ENCODE results near the gene ACER3.
"Not testable (repeated sequence)": the region's sequence is repeated elsewhere in the genome, so short reads cannot be mapped to it uniquely, and the experiment has no call there.

Gene ACER3

DNA sequence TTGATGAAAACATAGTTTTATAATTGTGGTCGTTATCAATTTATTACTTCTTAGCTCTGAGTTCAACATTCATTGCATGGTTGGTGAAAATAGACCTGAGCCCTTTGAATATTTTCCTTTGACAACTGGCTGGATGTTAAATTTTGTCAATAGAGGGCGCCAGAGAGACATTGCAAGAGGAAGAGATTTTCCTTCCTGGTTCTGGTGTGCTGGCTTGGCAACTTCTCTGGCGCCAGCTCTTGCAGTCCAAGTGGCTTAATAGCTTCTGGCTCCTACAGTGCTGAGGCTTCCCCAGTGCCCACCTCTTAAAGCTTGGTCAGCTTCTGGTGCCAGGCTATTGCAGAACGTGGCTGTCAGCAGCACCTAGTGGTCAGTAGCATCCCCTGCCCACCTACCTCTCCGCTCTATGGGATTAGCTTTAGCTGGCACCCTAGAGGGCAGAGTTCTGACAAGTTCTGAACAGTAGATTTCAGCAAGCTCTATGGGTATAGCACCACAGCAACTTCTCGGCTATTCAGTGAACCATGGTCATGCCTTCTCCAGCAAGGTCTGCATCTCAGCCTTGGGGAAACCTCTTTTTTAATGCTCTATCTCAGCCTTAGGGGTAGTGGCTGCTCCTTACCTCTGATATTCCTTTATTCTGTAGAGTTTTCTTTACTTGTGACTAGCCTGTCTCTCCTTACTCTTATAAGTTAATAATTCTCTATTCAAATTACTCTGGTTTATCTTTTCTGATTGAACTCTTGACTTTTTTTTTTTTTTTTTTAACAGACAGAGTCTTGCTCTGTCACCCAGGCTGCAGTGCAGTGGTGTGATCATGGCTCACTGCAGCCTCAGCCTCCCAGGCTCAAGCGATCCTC, 59.4 kb downstream of the ACER3 start:
- peak; percentile 91 for DNase-seq (ENCODE audit: low spot score)

GRCh38 chr11:76927160-76927559, 66.4 kb downstream of the ACER3 start:
- no peak for DNase-seq (ENCODE audit: low spot score)

GRCh38 chr11:76935042-76935441, 74.3 kb downstream of the ACER3 start:
- DNase-seq (ENCODE audit: low spot score): no peak

GRCh38 chr11:76939219-76939631, 78.5 kb downstream of the ACER3 start:
- no peak for DNase-seq (ENCODE audit: low spot score)

GRCh38 chr11:76944225-76944624, 83.5 kb downstream of the ACER3 start:
- DNase-seq (ENCODE audit: low spot score): no peak

DNA sequence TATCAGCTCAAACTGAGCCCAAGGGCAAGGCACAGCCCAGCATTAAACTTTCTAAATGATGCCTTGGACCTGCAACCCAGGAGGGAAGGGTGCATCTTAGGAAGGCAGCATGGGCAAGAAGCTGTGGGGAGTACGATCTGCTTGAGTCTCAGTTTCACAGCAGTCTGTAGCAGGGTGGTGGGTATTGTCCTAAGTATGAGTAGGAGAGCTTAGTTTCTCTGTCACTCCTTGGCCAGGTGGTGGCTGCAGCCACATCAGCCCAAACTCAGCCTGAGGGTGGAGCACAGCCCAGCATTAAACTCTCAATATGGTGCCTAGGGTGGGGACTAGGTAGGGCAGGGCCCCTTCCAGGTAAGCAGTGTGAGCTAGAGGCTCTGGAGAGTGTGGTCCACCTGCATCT, 85.5 kb downstream of the ACER3 start:
- no peak for DNase-seq (ENCODE audit: low spot score)

- DNase-seq (ENCODE audit: low spot score): no peak
Measured at GRCh38 chr11:76947190-76947589, 86.5 kb downstream of the ACER3 start.

- DNase-seq (ENCODE audit: low spot score): no peak
Measured at GRCh38 chr11:76947800-76948199, 87.1 kb downstream of the ACER3 start.

- DNase-seq (ENCODE audit: low spot score): no peak
Measured at GRCh38 chr11:76955459-76956114, 94.9 kb downstream of the ACER3 start.

- no peak for DNase-seq (ENCODE audit: low spot score)
Measured at GRCh38 chr11:76962583-76963416, 102.1 kb downstream of the ACER3 start.

DNA sequence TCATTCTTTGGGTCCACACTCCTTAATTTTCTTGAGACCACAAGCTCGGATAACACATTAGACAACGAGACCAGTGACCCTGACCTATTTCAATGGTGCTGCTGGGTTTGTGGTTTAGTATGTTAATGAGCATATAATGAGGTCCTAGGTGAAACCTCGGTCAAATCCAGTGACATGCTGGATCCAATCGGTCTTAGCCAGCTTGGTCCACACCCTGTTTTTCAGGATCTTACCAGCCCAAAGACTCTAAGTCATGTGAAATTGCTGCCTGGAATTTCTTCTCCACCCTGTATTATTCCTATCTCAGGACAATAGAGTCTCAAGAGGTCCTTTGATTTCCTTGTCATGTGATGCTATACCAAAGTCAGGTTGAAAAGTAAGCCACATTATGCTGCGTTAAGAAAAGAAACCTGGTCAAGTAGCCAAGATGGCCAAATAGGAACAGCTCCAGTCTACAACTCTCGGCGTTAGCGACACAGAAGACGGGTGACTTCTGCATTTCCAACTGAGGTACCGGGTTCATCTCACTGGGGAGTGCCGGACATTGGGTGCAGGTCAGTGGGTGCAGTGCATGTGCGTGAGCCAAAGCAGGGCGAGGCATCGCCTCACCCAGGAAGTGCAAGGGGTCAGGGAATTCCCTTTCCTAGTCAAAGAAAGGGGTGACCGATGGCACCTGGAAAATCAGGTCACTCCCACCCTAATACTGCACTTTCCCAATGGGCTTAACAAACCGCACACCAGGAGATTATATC, 102.9 kb downstream of the ACER3 start:
- DNase-seq (ENCODE audit: low spot score): not testable (repeated sequence)

- DNase-seq (ENCODE audit: low spot score): no peak
Measured at GRCh38 chr11:76972051-76972450, 111.3 kb downstream of the ACER3 start.

DNA sequence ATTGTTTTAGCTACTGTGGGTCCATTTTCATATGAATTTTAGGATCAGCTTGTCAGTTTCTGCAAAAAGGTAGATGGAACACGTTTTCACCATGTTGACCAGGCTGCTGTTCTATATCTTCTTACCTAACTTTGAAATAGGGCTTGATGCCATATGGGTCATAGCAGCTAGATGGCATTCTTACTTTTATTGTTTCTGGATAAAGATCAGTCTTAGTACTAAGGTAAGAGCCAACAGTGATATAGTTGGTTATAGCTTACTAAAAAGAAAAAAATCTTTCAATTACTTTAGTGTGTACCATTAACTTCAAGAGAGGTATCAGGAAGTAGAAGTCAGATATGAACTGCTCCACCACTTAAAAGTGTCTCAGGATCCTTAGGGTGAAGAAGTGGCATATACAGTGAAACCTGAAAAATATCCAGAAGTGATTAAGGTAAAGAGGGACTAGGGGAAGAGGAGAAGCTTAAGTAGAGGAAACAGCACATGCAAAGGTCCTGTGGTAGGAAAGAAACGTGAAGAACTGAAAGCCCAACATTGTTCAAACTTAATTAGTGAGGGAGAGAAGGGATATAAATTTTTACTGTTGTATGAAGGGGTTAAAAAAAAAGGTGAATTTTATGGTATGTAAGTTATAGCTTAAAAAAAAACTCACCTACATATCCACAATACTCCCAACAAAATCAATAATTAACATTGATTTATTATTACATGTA, 113.6 kb downstream of the ACER3 start:
- DNase-seq (ENCODE audit: low spot score): no peak

- no peak for DNase-seq (ENCODE audit: low spot score)
Measured at GRCh38 chr11:76975513-76975912, 114.8 kb downstream of the ACER3 start.

DNA sequence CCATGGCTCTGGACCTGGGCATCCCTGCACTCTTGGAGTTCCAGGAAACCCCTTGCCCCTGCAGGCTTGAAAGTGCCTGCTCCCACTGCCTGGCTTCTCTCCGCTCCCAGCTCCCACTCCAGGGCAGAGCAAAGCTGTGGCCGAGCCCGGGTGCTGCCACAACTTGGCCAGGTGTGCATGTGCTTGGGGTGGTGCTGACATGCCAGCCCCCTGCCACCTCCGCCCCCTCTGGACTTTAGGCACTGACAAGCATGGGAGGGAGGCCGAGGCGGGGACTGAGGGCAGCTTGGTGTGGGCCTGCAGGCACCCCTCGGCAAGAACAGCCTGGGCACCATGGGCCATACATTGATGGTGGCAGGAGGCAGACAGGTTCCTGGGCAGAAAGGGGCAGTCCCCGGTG, 117.1 kb downstream of the ACER3 start:
- no peak for DNase-seq (ENCODE audit: low spot score)

- no peak for DNase-seq (ENCODE audit: low spot score)
Measured at GRCh38 chr11:76978239-76978638, 117.5 kb downstream of the ACER3 start.

DNA sequence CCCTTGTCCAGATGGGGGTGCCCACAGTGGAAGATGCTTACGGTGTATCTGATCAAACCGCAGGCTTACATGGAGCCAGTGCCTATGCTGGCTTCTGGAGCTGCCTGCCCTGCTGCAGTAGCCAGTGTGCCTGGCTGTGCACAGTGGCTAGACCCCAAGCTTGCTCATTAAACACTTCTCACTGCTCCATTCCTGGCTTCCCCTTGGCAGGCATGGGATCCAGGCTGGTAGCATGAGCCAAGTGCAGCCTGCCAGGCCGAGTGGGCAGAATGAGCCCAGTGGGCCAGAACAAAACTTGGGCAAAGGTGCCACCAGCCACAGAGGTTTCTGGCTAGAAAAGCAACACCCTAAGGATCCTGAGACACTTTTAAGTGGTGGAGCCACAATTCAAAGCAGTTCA, 118.1 kb downstream of the ACER3 start:
- DNase-seq (ENCODE audit: low spot score): peak; percentile 63

DNA sequence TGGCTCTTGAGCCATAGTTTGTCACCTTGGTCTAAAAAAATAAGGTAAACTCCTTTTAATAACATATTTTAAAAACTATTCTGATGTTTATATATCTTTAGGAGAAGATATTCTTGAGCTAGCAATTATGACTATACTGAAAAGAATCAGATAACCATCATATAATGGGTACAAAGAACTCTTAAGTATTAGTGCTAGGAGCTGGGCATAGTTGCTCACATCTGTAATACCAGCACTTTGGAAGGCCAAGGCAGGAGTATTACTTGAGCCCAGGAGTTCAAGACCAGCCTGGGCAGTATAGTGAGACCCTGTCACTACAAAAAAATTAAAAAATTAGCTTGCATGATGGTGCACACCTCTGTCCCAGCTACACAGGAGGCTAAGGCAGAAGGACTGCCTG, 119.5 kb downstream of the ACER3 start:
- DNase-seq (ENCODE audit: low spot score): no peak

DNA sequence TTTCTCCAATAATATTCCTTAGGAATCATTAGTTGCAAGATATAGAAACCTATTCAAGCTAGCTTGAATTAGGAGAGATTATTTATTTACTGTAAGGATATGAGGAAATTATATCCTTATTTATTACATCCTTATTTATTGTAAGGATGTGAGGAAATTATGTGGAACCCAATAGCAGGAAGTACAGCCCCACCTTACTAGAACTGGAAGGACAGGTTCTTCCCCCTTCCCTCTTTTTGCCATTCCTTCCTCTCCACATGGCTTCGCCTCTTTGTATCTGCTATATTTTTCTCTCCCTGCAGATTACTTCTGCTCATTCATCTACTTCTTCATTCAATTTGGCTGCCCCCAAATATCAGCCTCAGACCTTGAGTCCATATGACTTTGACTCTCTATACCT, 124.0 kb downstream of the ACER3 start:
- DNase-seq (ENCODE audit: low spot score): no peak

GRCh38 chr11:76987203-76987602, 126.5 kb downstream of the ACER3 start:
- no peak for DNase-seq (ENCODE audit: low spot score)

GRCh38 chr11:76990628-76991027, 129.9 kb downstream of the ACER3 start:
- no peak for DNase-seq (ENCODE audit: low spot score)
